GM18517 (cell line): ENCODE measurements around the gene SMAD3.
"Not testable (repeated sequence)": the region's sequence is repeated elsewhere in the genome, so short reads cannot be mapped to it uniquely, and the experiment has no call there.

Source experiments
- ATAC-seq: cut with Tn5 transposase; IDR thresholded peaks from one replicate; pipeline ENCODE4 v1.9.1; 2021; ENCODE audit warnings: mild to moderate bottlenecking, moderate library complexity; ENCODE audit not compliant: unreplicated experiment

The SMAD3 gene

DNA sequence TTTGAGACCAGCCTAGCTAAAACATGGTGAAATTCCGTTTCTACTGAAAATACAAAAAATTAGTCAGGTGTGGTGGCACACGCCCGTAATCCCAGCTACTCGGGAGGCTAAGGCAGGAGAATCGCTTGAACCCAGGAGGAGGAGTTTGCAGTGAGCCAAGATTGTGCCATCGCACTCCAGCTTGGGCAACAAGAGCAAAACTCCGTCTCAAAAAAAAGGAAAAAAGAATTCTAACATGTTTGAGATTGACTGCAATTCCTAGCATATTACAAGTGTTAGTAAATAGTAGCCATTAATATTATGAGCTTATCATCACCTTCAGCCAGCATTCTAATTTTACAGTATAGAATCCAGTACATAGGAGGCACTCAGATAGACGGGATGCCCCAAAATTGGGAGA is 57.9 kb downstream of the SMAD3 start:
- not testable (repeated sequence) for ATAC-seq

DNA sequence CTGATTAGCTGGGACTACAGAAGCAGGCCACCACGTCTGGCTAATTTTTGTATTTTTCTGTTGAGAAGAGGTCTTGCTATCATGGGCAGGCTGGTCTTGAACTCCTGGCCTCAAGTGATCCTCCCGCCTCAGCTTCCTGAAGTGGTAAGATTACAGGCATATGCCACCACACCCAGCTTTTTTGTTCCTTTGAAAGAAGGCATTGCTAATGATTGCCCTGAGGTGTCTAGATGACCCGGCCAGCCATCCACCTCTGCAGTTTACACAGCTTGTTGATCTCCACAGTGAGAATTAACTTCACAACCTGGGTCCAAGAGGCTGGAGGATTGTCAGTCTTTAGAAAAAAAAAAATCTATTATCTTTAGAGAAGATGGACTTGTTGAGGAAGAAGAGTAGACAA is 58.7 kb downstream of the SMAD3 start:
- no peak for ATAC-seq

- ATAC-seq: no peak
Observed at GRCh38 chr15:67124911-67125588, 59.6 kb downstream of the SMAD3 start.

DNA sequence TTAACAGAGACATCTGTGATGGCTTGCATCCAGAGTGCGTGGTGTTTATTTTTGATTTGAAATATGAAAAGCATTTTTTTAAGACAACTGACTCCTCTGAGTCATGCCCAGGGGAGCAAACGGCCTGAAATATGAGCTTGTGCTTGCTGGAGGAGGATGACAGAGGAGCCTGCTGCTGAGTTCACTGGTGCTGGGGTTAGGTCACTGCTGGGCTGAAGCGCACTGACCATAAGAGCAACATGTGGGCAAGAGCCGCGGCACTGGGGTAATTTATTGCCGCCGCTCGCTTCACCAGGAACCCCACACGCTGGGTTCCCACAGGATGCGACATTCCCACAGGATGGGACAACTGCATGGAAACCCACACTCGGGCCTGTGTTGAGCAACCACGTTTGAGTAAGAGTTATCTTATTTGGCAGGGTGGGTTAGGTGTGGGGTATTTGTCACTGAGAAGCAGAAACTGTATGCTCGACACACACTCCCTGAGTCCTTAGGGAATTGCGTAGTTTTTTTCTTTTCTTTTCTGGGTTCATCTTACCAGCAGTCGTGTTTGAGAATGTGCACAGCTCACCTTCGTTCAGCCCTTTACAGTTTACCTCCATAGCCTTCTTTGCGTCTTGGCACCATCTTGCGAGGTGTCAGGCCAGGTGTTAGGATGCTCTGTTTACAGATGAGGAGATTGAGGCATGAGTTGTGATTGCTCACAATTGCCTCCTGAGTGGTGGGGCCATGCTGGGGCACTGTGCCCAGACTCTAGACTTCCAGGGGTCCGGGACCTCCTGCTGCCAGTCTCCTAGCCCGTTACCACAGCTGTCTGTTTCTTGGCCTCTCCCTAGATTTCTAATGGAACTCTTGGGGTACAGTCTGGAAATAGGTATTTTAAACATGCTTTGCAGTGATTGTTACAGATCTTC is 60.4 kb downstream of the SMAD3 start:
- no peak for ATAC-seq

GRCh38 chr15:67126551-67127330 is 61.3 kb downstream of the SMAD3 start:
- ATAC-seq: no peak

DNA sequence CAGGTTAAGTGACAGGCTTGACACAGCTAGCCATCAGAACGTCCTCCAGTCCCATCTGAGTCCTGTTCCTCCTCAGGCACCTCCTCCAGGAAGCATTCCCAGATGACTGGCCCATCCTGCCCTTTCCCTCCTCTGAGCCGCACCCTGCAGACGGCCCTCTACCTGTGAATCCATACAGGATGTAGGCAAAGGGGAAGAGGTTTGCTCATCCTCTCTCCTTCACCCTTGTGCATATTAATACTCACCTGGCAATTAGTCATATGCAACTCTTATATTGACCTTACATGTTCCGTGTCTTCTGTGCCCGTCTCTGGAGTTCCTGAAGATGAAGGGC is 61.9 kb downstream of the SMAD3 start:
- no peak for ATAC-seq

DNA sequence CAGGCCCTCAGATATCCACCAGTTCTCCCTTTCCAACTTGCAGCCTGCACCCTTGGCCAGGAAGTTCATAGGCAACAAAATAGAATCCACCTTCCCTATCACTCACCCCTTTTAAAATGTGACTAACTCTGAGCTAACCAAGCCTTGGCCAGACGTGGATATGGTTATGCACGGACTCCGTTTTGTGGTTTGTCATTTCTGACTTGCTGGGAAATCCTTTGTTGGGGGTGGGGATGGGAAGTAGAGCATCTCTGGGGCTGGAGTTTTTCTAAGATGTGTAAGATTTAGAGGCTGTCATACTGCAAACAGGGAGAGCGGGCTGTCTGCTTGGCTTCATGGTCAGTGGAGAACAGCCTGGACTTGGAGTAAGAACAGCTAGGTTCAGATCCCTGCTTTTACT is 62.6 kb downstream of the SMAD3 start:
- ATAC-seq: no peak

DNA sequence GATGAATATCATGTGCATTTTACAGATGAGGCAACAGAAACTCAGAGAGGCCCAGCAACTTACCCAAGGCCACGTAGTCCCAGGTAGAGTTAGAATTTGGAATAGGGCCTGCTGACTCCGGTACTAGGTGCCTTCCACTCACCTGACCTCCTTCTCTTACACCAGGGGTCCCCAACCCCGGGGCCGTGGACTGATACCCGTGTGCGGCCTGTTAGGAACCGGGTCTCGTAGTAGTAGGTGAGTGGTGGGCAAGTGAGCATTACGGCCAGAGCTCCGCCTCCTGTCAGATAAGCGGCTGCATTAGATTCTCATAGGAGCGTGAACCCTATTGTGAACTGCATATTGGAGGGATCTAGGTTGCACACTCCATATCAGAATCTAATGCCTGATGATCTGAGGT is 64.8 kb downstream of the SMAD3 start:
- no peak for ATAC-seq

DNA sequence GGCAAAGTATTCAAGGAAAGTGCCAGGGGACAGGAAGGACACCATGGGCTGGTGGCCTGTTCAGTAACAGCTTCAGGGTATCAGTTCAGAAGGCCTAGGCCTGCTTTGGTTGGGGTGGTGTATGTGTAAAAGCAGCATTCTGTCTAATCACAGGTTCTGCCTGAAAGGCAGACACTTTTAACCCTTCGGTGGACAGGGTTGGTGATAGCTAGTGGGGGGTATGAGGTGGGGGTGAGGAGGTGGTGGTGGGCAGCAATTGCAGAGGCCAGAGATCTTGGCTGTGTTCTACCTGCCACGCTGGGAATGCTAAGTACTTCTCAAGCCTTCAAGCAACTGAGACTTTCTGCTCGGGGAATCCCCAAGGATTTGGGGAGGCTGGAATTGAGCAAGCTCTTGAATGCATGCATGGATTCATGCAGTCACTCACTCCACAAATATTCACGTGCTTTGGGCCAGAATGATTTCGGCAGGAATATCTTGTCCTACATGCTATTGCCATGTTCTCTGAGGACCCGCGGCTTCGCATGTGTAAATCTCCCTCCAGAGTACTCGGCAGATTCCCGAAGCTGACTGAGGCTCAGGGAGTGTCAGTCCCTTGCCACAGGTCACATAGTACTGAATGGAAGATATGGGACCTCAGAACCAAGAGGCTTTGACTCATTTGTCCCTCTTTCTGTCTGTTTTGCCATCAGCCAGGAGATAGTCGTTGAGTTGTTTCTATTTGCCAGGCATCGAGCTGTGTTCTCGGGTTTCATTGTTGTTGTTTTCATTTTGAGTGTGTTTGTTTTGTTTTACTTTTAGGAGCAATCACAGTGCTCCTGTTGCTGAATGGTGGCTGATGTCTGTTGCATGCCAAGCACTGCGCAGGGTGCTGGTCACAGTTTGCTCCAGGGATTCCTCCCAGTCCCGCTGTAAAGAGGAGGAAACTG is 65.5 kb downstream of the SMAD3 start:
- no peak for ATAC-seq

- no peak for ATAC-seq
Observed at GRCh38 chr15:67132276-67132675, 66.9 kb downstream of the SMAD3 start.

DNA sequence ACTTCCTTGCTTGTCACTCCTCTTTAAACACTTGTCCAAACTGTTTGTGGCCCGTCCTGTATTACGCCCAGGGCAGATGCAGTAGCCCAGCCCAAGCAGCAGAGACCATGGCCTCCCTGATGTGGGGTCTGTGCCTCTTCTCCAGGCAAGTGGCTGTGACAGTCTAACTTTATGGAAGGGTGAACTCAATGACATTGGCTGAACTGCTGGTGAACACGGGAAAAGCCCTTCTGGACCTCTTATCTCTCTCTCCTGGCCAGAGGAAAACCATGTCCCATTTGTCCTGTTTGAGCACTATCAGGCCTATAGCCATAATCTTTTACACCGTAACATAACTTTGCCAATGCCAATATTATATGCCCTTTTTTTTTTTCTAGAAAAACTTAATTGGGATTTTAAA is 67.6 kb downstream of the SMAD3 start:
- ATAC-seq: no peak

DNA sequence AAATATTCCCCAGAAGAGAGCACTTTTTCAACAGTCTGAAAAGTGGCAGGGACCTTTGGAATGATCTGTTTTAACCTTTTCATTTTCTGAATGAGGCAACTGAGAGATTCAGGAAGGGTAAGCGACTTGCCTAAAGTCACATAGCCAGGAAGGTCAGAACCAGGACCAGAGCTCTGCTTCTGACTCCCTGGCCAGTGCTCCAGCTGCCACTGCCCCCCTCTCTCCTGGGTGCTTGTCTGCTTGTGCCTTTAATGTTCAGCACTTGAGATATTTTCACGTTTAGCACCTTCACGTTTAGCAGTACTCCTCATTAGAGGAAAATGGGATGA is 68.3 kb downstream of the SMAD3 start:
- no peak for ATAC-seq

DNA sequence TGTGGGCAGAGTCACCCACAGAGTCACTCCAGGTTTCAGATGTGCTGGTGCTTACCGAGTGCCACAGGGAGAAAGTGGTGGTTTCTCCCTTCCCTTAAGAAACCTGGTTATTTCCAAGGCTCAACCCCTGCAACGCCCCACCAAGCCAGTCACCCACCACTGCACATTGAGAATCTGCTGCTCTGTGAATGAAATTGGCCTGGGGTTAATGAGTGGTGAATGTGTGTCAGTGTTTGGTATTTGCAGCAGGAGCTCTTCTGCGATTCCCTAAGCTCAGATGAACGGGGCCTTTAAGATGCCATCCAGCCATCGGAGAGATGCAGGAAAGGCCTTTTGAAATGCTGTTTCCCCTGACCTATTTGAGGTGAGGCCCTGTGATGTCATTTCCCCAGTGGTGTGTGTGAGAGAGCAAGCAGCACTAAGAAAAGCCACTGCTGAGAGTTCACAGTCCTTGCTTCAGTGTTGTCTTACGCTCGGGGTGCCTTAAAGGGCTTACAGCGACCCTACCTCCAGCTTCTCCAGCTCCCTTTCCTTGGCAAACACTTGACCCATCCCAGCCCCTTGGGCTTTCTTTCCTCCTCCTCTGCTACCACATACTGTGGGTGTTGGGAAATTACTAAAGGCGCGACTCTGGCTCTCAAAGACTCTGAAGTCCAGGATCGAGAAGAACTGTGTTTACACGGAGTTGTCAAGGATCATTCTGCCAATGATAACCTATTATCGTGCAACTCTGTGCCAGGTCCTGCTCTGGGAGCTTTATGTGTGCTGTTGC is 68.9 kb downstream of the SMAD3 start:
- ATAC-seq: no peak

DNA sequence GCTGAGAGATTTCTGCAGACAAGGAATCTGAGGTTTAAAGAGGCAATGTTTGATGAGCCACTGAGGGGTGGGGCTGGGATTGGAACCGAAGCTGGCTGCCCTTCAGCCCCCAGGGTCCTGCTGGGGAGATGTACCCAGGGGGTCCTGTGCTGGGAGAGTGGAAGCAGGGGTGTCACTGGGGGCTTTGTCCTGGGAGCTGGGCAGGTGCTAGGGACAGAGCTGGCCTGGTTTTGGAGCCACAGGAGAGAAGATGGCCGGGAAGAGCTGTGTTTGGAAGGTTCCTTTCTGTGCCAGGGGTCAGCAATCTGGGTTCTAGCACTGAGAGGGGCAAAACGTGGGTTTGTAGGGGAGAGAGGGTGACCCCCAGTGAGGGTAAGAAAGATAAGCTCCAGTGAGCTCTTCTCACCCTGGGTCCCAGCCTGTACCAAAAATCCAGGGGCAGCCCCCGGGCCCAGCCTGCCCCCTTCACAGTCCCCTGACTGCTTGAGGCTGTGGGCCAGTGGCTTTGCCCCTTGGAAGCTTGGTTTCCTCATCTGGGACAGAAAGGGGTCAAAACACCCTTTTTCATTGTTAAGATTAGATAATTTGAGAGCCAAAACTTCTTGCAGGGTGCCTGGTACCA is 69.6 kb downstream of the SMAD3 start:
- ATAC-seq: no peak

DNA sequence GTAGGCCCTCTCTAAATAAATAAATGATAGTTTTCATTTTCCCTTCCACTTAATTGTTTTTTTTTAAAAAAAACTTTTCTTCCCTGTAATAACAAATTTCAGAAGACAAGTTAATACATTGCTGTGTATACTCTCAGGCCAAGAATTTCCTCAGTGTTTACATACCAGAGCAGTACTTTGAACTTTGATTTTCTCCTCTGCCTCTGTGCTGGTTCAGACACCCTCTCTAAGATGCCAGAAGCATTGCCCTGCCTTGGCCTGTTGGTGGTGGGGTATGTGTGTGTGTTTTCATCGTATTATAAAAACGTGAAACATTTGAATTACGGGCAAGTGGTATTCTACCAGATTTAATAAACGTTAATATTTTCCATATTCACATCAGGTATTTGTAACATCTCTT is 70.1 kb downstream of the SMAD3 start:
- no peak for ATAC-seq

- no peak for ATAC-seq
Observed at GRCh38 chr15:67136802-67137201, 71.4 kb downstream of the SMAD3 start.

- no peak for ATAC-seq
Observed at GRCh38 chr15:67137319-67137718, 71.9 kb downstream of the SMAD3 start.

DNA sequence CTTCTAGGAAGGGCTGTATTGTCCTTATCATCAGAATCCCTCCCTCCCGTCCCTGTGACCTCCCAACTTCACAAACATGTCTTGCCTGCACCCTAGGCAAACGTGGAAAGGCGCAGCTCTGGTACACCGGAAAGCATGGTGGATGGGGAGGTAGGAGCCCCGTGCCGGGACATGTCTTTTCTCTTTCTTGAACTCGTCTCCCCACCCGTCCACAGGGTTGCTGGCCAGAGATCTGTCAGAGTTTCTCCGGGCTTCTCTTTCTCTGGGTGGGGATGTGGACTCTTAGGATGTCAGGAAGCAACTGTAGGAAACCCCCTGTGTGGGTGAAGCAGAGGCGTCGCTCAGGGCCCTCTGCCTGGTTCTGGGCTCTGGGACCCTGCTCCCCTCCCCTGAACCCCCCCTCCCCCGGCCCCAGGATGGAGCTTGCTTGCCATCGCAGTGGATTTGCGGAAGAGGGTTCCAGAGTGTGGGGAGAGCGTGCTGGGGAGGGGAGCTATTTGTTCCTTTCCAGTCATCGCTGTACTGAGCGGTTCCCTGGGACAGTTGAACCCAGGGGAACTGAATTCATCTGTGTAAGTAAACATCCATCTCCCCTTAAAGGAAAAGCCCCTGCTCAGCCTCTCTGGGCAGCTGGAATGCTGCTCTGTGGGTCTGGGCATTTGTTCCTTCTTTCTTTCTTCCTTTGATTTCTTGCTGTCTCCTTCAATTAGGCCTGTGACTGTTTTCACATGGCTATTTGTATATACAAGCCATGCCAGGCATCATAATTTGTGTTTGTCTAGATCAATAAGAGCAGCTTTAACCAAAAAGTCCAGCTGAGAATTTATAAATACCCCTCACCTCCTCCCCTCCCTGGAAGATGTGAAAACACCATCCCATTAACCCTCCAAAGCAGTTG is 72.8 kb downstream of the SMAD3 start:
- no peak for ATAC-seq
